IMR-90 (cell line): ENCODE data around the gene ATP1B4. TPM values are rescaled to one million over a fixed set of nuclear protein-coding genes. Genes with fewer than 3 reads are reported as not detected.

Experiments
- ATAC-seq: fragments of 200-7000 bp; cut with Tn5 transposase; 2 replicates; pipeline ENCODE4 v1.9.1; 2020; ENCODE audit warnings: low read depth, mild to moderate bottlenecking, moderate library complexity
- BruUV-seq: library from RNA; stranded (reverse); fragments of 400-500 nt; replicated peaks from 2 replicates; lab custom pipeline; 2021; lab: Mats Ljungman, UMichigan
- CTCF ChIA-PET: fragments of 300-600 bp; formaldehyde crosslinking; extraction: SDS; loops from one replicate; lab custom pipeline; 2021; ENCODE audit warnings: antibody characterized with exemption; lab: Yijun Ruan, JAX
- POLR2A ChIA-PET: fragments of 300-600 bp; sonication (Branson Sonifier 250); formaldehyde crosslinking; loops from one replicate; lab custom pipeline; 2022; ENCODE audit warnings: antibody characterized with exemption; ENCODE audit not compliant: unreplicated experiment; lab: Charles Lee
- DNase-seq: peaks from one replicate; pipeline ENCODE4 v3.0.0; 2013
- H2AFZ ChIP-seq: replicated peaks from 2 replicates; pipeline ENCODE3; 2013; ENCODE audit warnings: low read length, mild to moderate bottlenecking; ENCODE audit not compliant: poor library complexity
- H2AK5ac ChIP-seq: 2 replicates; pipeline ENCODE4 v1.6.1; 2013; ENCODE audit warnings: low read depth, low read length, inconsistent platforms
- H2AK9ac ChIP-seq: replicated peaks from 2 replicates; pipeline ENCODE3; 2013; ENCODE audit warnings: mild to moderate bottlenecking, low read depth, low read length, moderate library complexity; ENCODE audit not compliant: poor library complexity
- H2BK120ac ChIP-seq: 2 replicates; pipeline ENCODE4 v1.6.1; 2013; ENCODE audit warnings: low read depth, low read length, inconsistent platforms
- H2BK15ac ChIP-seq: 3 replicates; pipeline ENCODE4 v1.6.1; 2013; ENCODE audit warnings: low read depth, low read length, inconsistent platforms
- H2BK20ac ChIP-seq: 2 replicates; pipeline ENCODE4 v1.6.1; 2013; ENCODE audit warnings: low read depth, mild to moderate bottlenecking, inconsistent platforms, low read length, moderate library complexity
- H2BK5ac ChIP-seq: 2 replicates; pipeline ENCODE4 v1.6.1; 2013; ENCODE audit warnings: mild to moderate bottlenecking, low read depth, low read length, inconsistent platforms; ENCODE audit not compliant: poor library complexity, severe bottlenecking
- H3K14ac ChIP-seq: replicated peaks from 2 replicates; pipeline ENCODE4 v1.6.1; 2013; ENCODE audit warnings: low read depth, low read length, inconsistent platforms
- H3K18ac ChIP-seq: 2 replicates; pipeline ENCODE4 v1.6.1; 2013; ENCODE audit warnings: low read depth, low read length, control low read depth
- H3K23ac ChIP-seq: 2 replicates; pipeline ENCODE4 v1.6.1; 2013; ENCODE audit warnings: low read depth, low read length, inconsistent platforms
- H3K27ac ChIP-seq: 2 replicates; pipeline ENCODE4 v1.5.1; 2013; ENCODE audit warnings: mild to moderate bottlenecking, control low read depth, low read length; ENCODE audit not compliant: insufficient read depth
- H3K27me3 ChIP-seq: 2 replicates; pipeline ENCODE4 v1.6.1; 2013; ENCODE audit warnings: low read length; ENCODE audit not compliant: control insufficient read depth, insufficient read depth
- H3K36me3 ChIP-seq: 2 replicates; pipeline ENCODE4 v1.6.1; 2013; ENCODE audit warnings: low read length, mixed read lengths; ENCODE audit not compliant: control insufficient read depth, insufficient read depth
- H3K4ac ChIP-seq: 2 replicates; pipeline ENCODE4 v1.6.1; 2013; ENCODE audit warnings: low read depth, low read length, inconsistent platforms
- H3K4me1 ChIP-seq: 2 replicates; pipeline ENCODE4 v1.6.1; 2013; ENCODE audit warnings: low read length, mixed read lengths; ENCODE audit not compliant: control insufficient read depth, insufficient read depth
- H3K4me2 ChIP-seq: 2 replicates; pipeline ENCODE4 v1.6.1; 2013; ENCODE audit warnings: low read depth, mild to moderate bottlenecking, control low read depth, low read length, moderate library complexity
- H3K4me3 ChIP-seq: 2 replicates; pipeline ENCODE4 v1.5.1; 2013; ENCODE audit warnings: low read depth, mild to moderate bottlenecking, control low read depth, low read length, moderate library complexity; ENCODE audit not compliant: insufficient read depth
- H3K56ac ChIP-seq: 2 replicates; pipeline ENCODE4 v1.6.1; 2013; ENCODE audit warnings: low read length, inconsistent platforms; ENCODE audit not compliant: insufficient read depth; ENCODE audit errors: extremely low read depth
- H3K79me1 ChIP-seq, 2 experiments: 2 replicates each; pipeline ENCODE4 v1.6.1; 2013; ENCODE audit warnings: low read length in 2 of 2, inconsistent platforms in 1 of 2, low read depth in 1 of 2
- H3K9ac ChIP-seq: 2 replicates; pipeline ENCODE4 v1.6.1; 2013; ENCODE audit warnings: low read depth, low read length, control low read depth
- H3K9me1 ChIP-seq: 2 replicates; pipeline ENCODE4 v1.6.1; 2013; ENCODE audit warnings: low read length, inconsistent platforms; ENCODE audit not compliant: insufficient read depth
- H3K9me3 ChIP-seq: 2 replicates; pipeline ENCODE4 v1.6.1; 2013; ENCODE audit warnings: low read length; ENCODE audit not compliant: control insufficient read depth, insufficient read depth
- H4K20me1 ChIP-seq: 2 replicates; pipeline ENCODE4 v1.6.1; 2013; ENCODE audit warnings: low read length, inconsistent platforms; ENCODE audit not compliant: insufficient read depth
- H4K5ac ChIP-seq: 2 replicates; pipeline ENCODE4 v1.6.1; 2013; ENCODE audit warnings: mild to moderate bottlenecking, low read depth, low read length, control low read depth
- H4K8ac ChIP-seq, 2 experiments: 2 replicates each; pipeline ENCODE4 v1.6.1; 2013; ENCODE audit warnings: low read depth in 2 of 2, low read length in 2 of 2, control low read depth in 1 of 2, inconsistent platforms in 1 of 2
- H4K91ac ChIP-seq: 2 replicates; pipeline ENCODE4 v1.6.1; 2013; ENCODE audit warnings: low read depth, low read length, inconsistent platforms; ENCODE audit not compliant: insufficient read depth
- BHLHE40 ChIP-seq: fragments of 150-350 bp; IDR thresholded peaks from 2 replicates; pipeline ENCODE4 v1.6.1; 2016; ENCODE audit warnings: mild to moderate bottlenecking, low read depth, low read length
- CHD1 ChIP-seq: IDR thresholded peaks from 2 replicates; pipeline ENCODE4 v1.6.1; 2012; ENCODE audit warnings: low read depth, low read length, improper control_type of control experiment
- CTCF ChIP-seq: conservative IDR thresholded peaks from 2 replicates; pipeline ENCODE4 v1.5.1; 2012; ENCODE audit warnings: mild to moderate bottlenecking, low read depth, low read length, improper control_type of control experiment
- FOS ChIP-seq: fragments of 150-350 bp; IDR thresholded peaks from 2 replicates; pipeline ENCODE4 v1.6.1; 2016; ENCODE audit warnings: low read depth, low read length
- NFE2L2 ChIP-seq: fragments of 150-350 bp; IDR thresholded peaks from 2 replicates; pipeline ENCODE4 v1.6.1; 2016; ENCODE audit warnings: low read depth, mild to moderate bottlenecking, low read length
- RAD21 ChIP-seq: IDR thresholded peaks from 2 replicates; pipeline ENCODE4 v1.6.1; 2012; ENCODE audit warnings: low read length, improper control_type of control experiment
- RCOR1 ChIP-seq: IDR thresholded peaks from 2 replicates; pipeline ENCODE4 v1.6.1; 2012; ENCODE audit warnings: mild to moderate bottlenecking, low read length, improper control_type of control experiment; ENCODE audit not compliant: insufficient replicate concordance
- SMC3 ChIP-seq: fragments of 150-350 bp; IDR thresholded peaks from 2 replicates; pipeline ENCODE4 v1.6.1; 2016; ENCODE audit warnings: low read depth, mild to moderate bottlenecking, antibody characterized with exemption, low read length, moderate library complexity
- USF2 ChIP-seq: fragments of 150-350 bp; IDR thresholded peaks from 2 replicates; pipeline ENCODE4 v1.6.1; 2017; ENCODE audit warnings: mild to moderate bottlenecking, antibody characterized with exemption, low read length, low read depth
- WGBS, 2 experiments: methylation state at CpG; one replicate each; pipeline versions ENCODE4 v1.1.5 to v1.1.7; 2013; ENCODE audit warnings: missing lambda C conversion rate in 2 of 2; ENCODE audit not compliant: insufficient read length in 1 of 2; ENCODE audit errors: extremely low coverage in 2 of 2; 5-methylcytosine and 5-hydroxymethylcytosine counted together
- dilution Hi-C: fragments of 300-500 bp; cut with HindIII; formaldehyde crosslinking; loops from one replicate; pipeline ENCODE4 v1.14.3; 2018; ENCODE audit warnings: low sequenced_read_pairs; ENCODE audit not compliant: unreplicated experiment
- in situ Hi-C: fragments of 300-500 bp; cut with MboI; formaldehyde crosslinking; loops from 3 replicates; pipeline ENCODE4 v1.14.3; 2019; ENCODE audit warnings: low sequenced_read_pairs, inconsistent platforms, mixed read lengths
- intact Hi-C: fragments of 100-400 bp; cut with micrococcal nuclease; formaldehyde crosslinking; loops from 2 replicates; pipeline ENCODE4 v1.10.0; 2022
- polyA plus RNA-seq, 3 experiments: library from polyadenylated mRNA; depleted of rRNA; stranded (reverse); fragments of >200 nt; gene quantifications; 2 replicates each; pipeline ENCODE4 v1.2.3, GENCODE V29; 2012; ENCODE audit warnings: low replicate concordance in 1 of 3
- total RNA-seq: library from RNA; depleted of rRNA; stranded (reverse); fragments of >200 nt; gene quantifications from 2 replicates; pipeline ENCODE4 v1.2.3, GENCODE V29; 2012

Gene ATP1B4
- total and polyA plus RNA-seq, 2 of the 4 experiments (the other 2 are of a cell fraction): not detected

- WGBS, 2 experiments: no CpG with 5 or more reads among the region's 3 CpGs
- no peak overlapping the region for H3K4me2 ChIP-seq
- H4K91ac ChIP-seq: no peak overlapping the region
- H3K4me1 ChIP-seq: no peaks in the 10 kb centered on the region
- H3K4ac ChIP-seq: no peak overlapping the region
- no peak overlapping the region for H4K5ac ChIP-seq
- TF ChIP-seq NFE2L2: no peak
- TF ChIP-seq RCOR1: no peak
- TF ChIP-seq SMC3: no peak
- TF ChIP-seq FOS: no peak
- TF ChIP-seq BHLHE40: no peak
- no peak for TF ChIP-seq CTCF
- no peak for TF ChIP-seq USF2
- no peak for TF ChIP-seq CHD1
- no peak for TF ChIP-seq RAD21
- H3K56ac ChIP-seq: no peak overlapping the region
- no peak overlapping the region for H3K18ac ChIP-seq
- intact Hi-C loops (no loop called here), in situ Hi-C loops (no loop called here), dilution Hi-C loops (no loop called here)
- H3K9me3 ChIP-seq: no peaks in the 10 kb centered on the region
- H3K14ac ChIP-seq: no peak overlapping the region
- no peak overlapping the region for H4K8ac ChIP-seq
- CTCF ChIA-PET: no interaction called here
- no peak overlapping the region for H3K9ac ChIP-seq
- no peaks in the 10 kb centered on the region for H3K9me1 ChIP-seq
- H3K4me3 ChIP-seq: no peak overlapping the region
- no peak overlapping the region for H2BK120ac ChIP-seq
- H4K20me1 ChIP-seq: no peaks in the 10 kb centered on the region
- H2BK5ac ChIP-seq: no peak overlapping the region
- no peaks in the 10 kb centered on the region for H3K27me3 ChIP-seq
- H2BK20ac ChIP-seq: no peak overlapping the region
- no peak overlapping the region for H3K27ac ChIP-seq
- no peaks in the 10 kb centered on the region for H3K79me1 ChIP-seq
- DNase-seq (no peak), ATAC-seq (no peak)
- H2AK9ac ChIP-seq: no peak overlapping the region
- POLR2A ChIA-PET: no interaction called here
- H2BK15ac ChIP-seq: no peak overlapping the region
- no peak overlapping the region for H2AFZ ChIP-seq
- H3K23ac ChIP-seq: no peak overlapping the region
- BruUV-seq: no TSS peak
- no peak overlapping the region for H2AK5ac ChIP-seq
- no peaks in the 10 kb centered on the region for H3K36me3 ChIP-seq
Observed at GRCh38 chrX:120377179-120377578, 15.3 kb downstream of the ATP1B4 start.
